Caco-2 (cell line): ENCODE results near the gene AMBRA1. TPM values are rescaled to one million over a fixed set of nuclear protein-coding genes. Genes with fewer than 3 reads are reported as not detected.

Experiments
- BruUV-seq: library from RNA; stranded (reverse); fragments of 400-500 nt; replicated peaks from 2 replicates; lab custom pipeline; 2021; lab: Mats Ljungman, UMichigan
- CTCF ChIA-PET: fragments of 300-600 bp; sonication (Branson Sonifier 250); formaldehyde crosslinking; loops from one replicate; lab custom pipeline; 2022; ENCODE audit warnings: antibody characterized with exemption; lab: Charles Lee
- POLR2A ChIA-PET: fragments of 300-600 bp; sonication (Branson Sonifier 250); formaldehyde crosslinking; loops from one replicate; lab custom pipeline; 2022; ENCODE audit warnings: antibody characterized with exemption; lab: Charles Lee
- DNase-seq, 2 experiments: peaks; one replicate each; pipeline versions ENCODE4 v3.0.0 to v3.0.0-alpha.2; 2020 to 2022
- H3K27me3 ChIP-seq: replicated peaks from 2 replicates; pipeline ENCODE4 v1.6.0; 2011; ENCODE audit warnings: low read length; ENCODE audit not compliant: control insufficient read depth, insufficient read depth
- H3K36me3 ChIP-seq: 2 replicates; pipeline ENCODE4 v1.5.1; 2011; ENCODE audit warnings: low read length; ENCODE audit not compliant: control insufficient read depth, insufficient read depth
- H3K4me1 ChIP-seq: fragments of 250-450 bp; sonication (Bioruptor Pico); 2 replicates; pipeline ENCODE4 v1.5.1; 2020; ENCODE audit warnings: mild to moderate bottlenecking
- H3K4me3 ChIP-seq: 2 replicates; pipeline ENCODE4 v1.5.1; 2011; ENCODE audit warnings: low read depth, mild to moderate bottlenecking, control low read depth, low read length
- H3K9me3 ChIP-seq: fragments of 250-450 bp; sonication (Bioruptor Pico); 2 replicates; pipeline ENCODE4 v1.5.1; 2020; ENCODE audit warnings: mild to moderate bottlenecking, moderate library complexity
- H3K27ac Mint-ChIP-seq: one replicate; pipeline ENCODE4 v1.8.0; 2022; ENCODE audit warnings: mixed read lengths; ENCODE audit not compliant: unreplicated experiment
- H3K27me3 Mint-ChIP-seq: one replicate; pipeline ENCODE4 v1.8.0; 2022; ENCODE audit warnings: mixed read lengths; ENCODE audit not compliant: insufficient read depth, unreplicated experiment
- H3K36me3 Mint-ChIP-seq: one replicate; pipeline ENCODE4 v1.8.0; 2022; ENCODE audit warnings: mild to moderate bottlenecking, mixed read lengths; ENCODE audit not compliant: insufficient read depth, unreplicated experiment
- H3K4me1 Mint-ChIP-seq: one replicate; pipeline ENCODE4 v1.8.0; 2022; ENCODE audit warnings: low read depth, mixed read lengths; ENCODE audit not compliant: unreplicated experiment
- H3K4me3 Mint-ChIP-seq: one replicate; pipeline ENCODE4 v1.8.0; 2022; ENCODE audit warnings: mild to moderate bottlenecking, moderate library complexity, mixed read lengths; ENCODE audit not compliant: unreplicated experiment
- H3K9me3 Mint-ChIP-seq: one replicate; pipeline ENCODE4 v1.8.0; 2022; ENCODE audit warnings: mixed read lengths; ENCODE audit not compliant: unreplicated experiment
- CTCF ChIP-seq, 2 experiments: fragments of 200-600 bp in 1 of 2; IDR thresholded peaks; 1 replicate in 1 of 2; 2 replicates in 1 of 2; pipeline versions ENCODE4 v1.5.1 to v1.8.0; 2011 to 2022; ENCODE audit warnings: antibody characterized with exemption in 1 of 2, control low read depth in 1 of 2, inconsistent platforms in 1 of 2, low read depth in 1 of 2, low read length in 1 of 2, mild to moderate bottlenecking in 1 of 2, moderate library complexity in 1 of 2; ENCODE audit not compliant: insufficient read depth in 1 of 2, severe bottlenecking in 1 of 2, unreplicated experiment in 1 of 2
- intact Hi-C: fragments of 100-400 bp; cut with micrococcal nuclease; formaldehyde crosslinking; loops from one replicate; pipeline ENCODE4 v1.10.0; 2022; ENCODE audit not compliant: unreplicated experiment
- total RNA-seq: library from RNA; stranded (reverse); gene quantifications from 2 replicates; pipeline ENCODE4 v1.2.3, GENCODE V29; 2022

AMBRA1 gene
- total RNA-seq, 1 experiment from 2014 or later: 48.1 TPM

DNA sequence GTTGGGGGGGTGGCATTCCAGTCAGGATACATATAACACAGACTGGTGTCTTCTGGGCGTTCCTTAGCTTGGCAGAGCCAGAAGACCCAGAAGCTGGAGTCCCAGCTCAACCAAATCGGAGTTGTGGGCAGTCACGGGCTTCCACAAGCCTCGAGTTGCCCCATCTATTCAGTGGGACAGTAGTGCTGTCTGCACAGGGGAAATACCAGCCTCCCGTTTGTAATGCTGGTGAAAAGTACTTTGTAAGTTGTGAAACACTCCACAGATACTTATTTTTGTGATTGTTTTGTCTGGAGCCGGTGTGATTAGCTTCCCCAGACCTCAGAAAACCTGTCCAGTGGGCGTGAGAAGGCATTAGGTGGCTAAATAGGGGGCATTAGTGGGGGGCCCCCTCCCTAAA lies 232.9 kb downstream of the AMBRA1 start:
- BruUV-seq: no TSS peak
- POLR2A ChIA-PET: interaction anchor here (0.6 kb wide), 1 partner anchor 1405 kb away, joined by 4 read pairs; no protein-coding TSS in a partner anchor
- Mint-ChIP-seq H3K4me1 (peaks cover 14% of the 10 kb centered on the region), H3K4me3 (no peak overlapping the region), H3K27ac (no peak overlapping the region), H3K36me3 (peaks cover 18% of the 10 kb centered on the region), H3K9me3 (no peaks in the 10 kb centered on the region), H3K27me3 (no peaks in the 10 kb centered on the region)
- Histone ChIP-seq H3K9me3 (no peaks in the 10 kb centered on the region), H3K4me3 (no peak overlapping the region), H3K36me3 (peaks cover 1% of the 10 kb centered on the region; the same call in 1 of the 2 replicates), H3K4me1 (no peaks in the 10 kb centered on the region), H3K27me3 (no peaks in the 10 kb centered on the region)
- CTCF ChIA-PET: no interaction called here
- DNase-seq: no peak
- intact Hi-C loops: no loop called here
- no peak for TF ChIP-seq CTCF (IDR thresholded peaks at IDR 0.05; ENCODE audit: insufficient read depth in 1 of 2, low read depth in 1 of 2, low read length in 1 of 2, severe bottlenecking in 1 of 2, unreplicated experiment in 1 of 2)

- POLR2A ChIA-PET: no interaction called here
- BruUV-seq: no TSS peak
Observed at GRCh38 chr11:46359953-46360352, 233.9 kb downstream of the AMBRA1 start.

DNA sequence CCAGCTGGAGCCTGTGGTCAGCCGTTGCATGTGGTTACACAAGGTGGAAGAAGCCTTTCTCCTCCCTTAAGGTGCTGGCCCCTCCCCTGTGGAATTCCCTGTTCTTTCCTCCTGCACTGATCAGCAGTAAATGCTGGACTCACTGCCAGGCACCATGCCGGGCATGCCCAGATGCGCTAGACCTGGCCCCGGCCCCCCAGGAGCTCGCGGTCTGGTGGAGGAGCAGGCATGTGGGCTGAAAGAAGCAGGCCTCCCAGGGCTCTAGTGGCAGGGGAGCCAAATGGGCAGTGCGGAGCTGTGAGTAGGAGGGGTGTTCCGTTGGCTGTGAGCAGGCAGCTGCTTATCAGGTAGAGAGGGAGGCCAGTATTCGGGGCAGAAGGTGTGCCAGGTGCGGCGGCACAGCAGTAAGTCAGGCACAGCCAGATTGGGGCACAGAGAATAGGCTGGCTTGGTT lies 236.3 kb downstream of the AMBRA1 start:
- no TSS peak for BruUV-seq
- Histone ChIP-seq H3K9me3 (no peaks in the 10 kb centered on the region), H3K4me3 (no peak overlapping the region), H3K27me3 (no peaks in the 10 kb centered on the region), H3K4me1 (no peaks in the 10 kb centered on the region), H3K36me3 (peaks cover 1% of the 10 kb centered on the region; the same call in 1 of the 2 replicates)
- Mint-ChIP-seq H3K27me3 (no peaks in the 10 kb centered on the region), H3K4me3 (no peak overlapping the region), H3K36me3 (peaks cover 24% of the 10 kb centered on the region), H3K27ac (no peak overlapping the region), H3K9me3 (no peaks in the 10 kb centered on the region), H3K4me1 (peaks cover 14% of the 10 kb centered on the region)
- POLR2A ChIA-PET: no interaction called here
- no peak for TF ChIP-seq CTCF (IDR thresholded peaks at IDR 0.05; ENCODE audit: insufficient read depth in 1 of 2, low read depth in 1 of 2, low read length in 1 of 2, severe bottlenecking in 1 of 2, unreplicated experiment in 1 of 2)
- CTCF ChIA-PET: interaction anchor here (1.1 kb wide), 1 partner anchor 10 kb away, joined by 4 read pairs; the partner anchor contains the start of gene DGKZ
- no peak for DNase-seq
- intact Hi-C loops: no loop called here

More at GRCh38 chr11:46359953-46360352, 233.9 kb downstream of the AMBRA1 start:
- no peak for TF ChIP-seq CTCF (IDR thresholded peaks at IDR 0.05; ENCODE audit: insufficient read depth in 1 of 2, low read depth in 1 of 2, low read length in 1 of 2, severe bottlenecking in 1 of 2, unreplicated experiment in 1 of 2)
- DNase-seq: no peak
- Mint-ChIP-seq H3K27ac (no peak overlapping the region), H3K9me3 (no peaks in the 10 kb centered on the region), H3K4me1 (peaks cover 14% of the 10 kb centered on the region), H3K36me3 (peaks cover 24% of the 10 kb centered on the region), H3K4me3 (no peak overlapping the region), H3K27me3 (no peaks in the 10 kb centered on the region)
- peaks cover 1% of the 10 kb centered on the region; the same call in 1 of the 2 replicates for H3K36me3 ChIP-seq
- CTCF ChIA-PET: interaction anchor here (0.6 kb wide), 1 partner anchor 17 kb away, joined by 3 read pairs; no protein-coding TSS in a partner anchor
- H3K4me1 ChIP-seq: no peaks in the 10 kb centered on the region
- no peaks in the 10 kb centered on the region for H3K9me3 ChIP-seq
- intact Hi-C loops: no loop called here
- no peak overlapping the region for H3K4me3 ChIP-seq
- H3K27me3 ChIP-seq: no peaks in the 10 kb centered on the region
